ENCODE data around the gene ACOX1. TPM values are rescaled to one million over a fixed set of nuclear protein-coding genes. Genes with fewer than 3 reads are reported as not detected.
"Not testable (repeated sequence)": the region's sequence is repeated elsewhere in the genome, so short reads cannot be mapped to it uniquely, and the experiment has no call there.

ACOX1 gene
- total RNA-seq, 1 experiment from 2014 or later, result 50.2 TPM

- DNase-seq (ENCODE audit: low read depth, low spot score); CTCF ChIA-PET; H3K9ac ChIP-seq (ENCODE audit: low read length); H3K9me3 ChIP-seq (ENCODE audit: control insufficient read depth in 1 of 2, insufficient read depth in 1 of 2, low read depth in 1 of 2, low read length in 2 of 2); ATAC-seq; intact Hi-C loops (cut with micrococcal nuclease); H3K27me3 ChIP-seq (ENCODE audit: insufficient read depth, low read length); BruUV-seq (replicated peaks); H3K36me3 ChIP-seq (ENCODE audit: control insufficient read depth in 1 of 2, insufficient read depth in 2 of 2, low read length in 2 of 2); H4K20me1 ChIP-seq (ENCODE audit: insufficient read depth); H3K4me3 ChIP-seq (replicated peaks in 1 of 2; ENCODE audit: low read depth in 1 of 2, low read length in 2 of 2); POLR2A ChIA-PET; H3K27ac ChIP-seq (ENCODE audit: low read depth, low read length); H3K4me2 ChIP-seq (ENCODE audit: low read length); RAD21 ChIA-PET (ENCODE audit: low non-redundant PET in 1 of 2, low total read pairs in 2 of 2, uncharacterized antibody in 2 of 2, unreplicated experiment in 2 of 2); H2AFZ ChIP-seq (ENCODE audit: low read depth, low read length, poor library complexity, severe bottlenecking); H3K9me2 ChIP-seq (ENCODE audit: insufficient read depth): not testable (repeated sequence)
- Histone ChIP-seq H3K4me1 (ENCODE audit: control insufficient read depth in 1 of 2, insufficient read depth in 2 of 2, low read length in 2 of 2) (peaks cover 4 to 10% of the 10 kb centered on the region in 2 experiments; a peak in 2 of 4 replicates), H3K79me2 (ENCODE audit: insufficient read depth, low read length) (peaks cover 21% of the 10 kb centered on the region; the same call in 1 of the 2 replicates)
These were observed 3.8 kb downstream of the ACOX1 start for GRCh38 chr17:75975187-75975586.

- H3K36me3 ChIP-seq (ENCODE audit: control insufficient read depth in 1 of 2, insufficient read depth in 2 of 2, low read length in 2 of 2), result peaks cover 0 to 2% of the 10 kb centered on the region in 2 experiments; a peak in 2 of 4 replicates
- ATAC-seq, result no peak
- TF ChIP-seq ATF3 (IDR thresholded peaks at IDR 0.05) (no peak), ELF1 (IDR thresholded peaks at IDR 0.05; ENCODE audit: borderline replicate concordance, low read depth) (no peak), EGR1 (IDR thresholded peaks at IDR 0.05; ENCODE audit: low read depth) (no peak), EZH2phosphoT487 (IDR thresholded peaks at IDR 0.05; ENCODE audit: borderline replicate concordance) (no peak), REST (IDR thresholded peaks at IDR 0.05; ENCODE audit: low read depth) (no peak), ZBTB33 (IDR thresholded peaks at IDR 0.05; ENCODE audit: extremely low read depth, insufficient replicate concordance, low read length) (no peak), TCF7L2 (IDR thresholded peaks at IDR 0.05; ENCODE audit: borderline replicate concordance, extremely low read depth, insufficient read depth, insufficient read length) (no peak), ZNF274 (IDR thresholded peaks at IDR 0.05; ENCODE audit: low read depth, low read length) (no peak), FOSL1 (IDR thresholded peaks at IDR 0.05; ENCODE audit: low read depth) (no peak), EZH2 (IDR thresholded peaks at IDR 0.05) (no peak), POLR2A (IDR thresholded peaks at IDR 0.05; ENCODE audit: borderline replicate concordance, extremely low read depth, insufficient read depth, insufficient read length) (no peak), SRF (IDR thresholded peaks at IDR 0.05; ENCODE audit: low read depth) (no peak), ZFX (IDR thresholded peaks at IDR 0.05) (no peak), YY1 (IDR thresholded peaks at IDR 0.05; ENCODE audit: extremely low read depth, insufficient replicate concordance, low read depth, low read length) (no peak)
These were observed 8.3 kb downstream of the ACOX1 start for GRCh38 chr17:75970626-75971025.

More at GRCh38 chr17:75970626-75971025, 8.3 kb downstream of the ACOX1 start:
- Histone ChIP-seq H3K79me2 (ENCODE audit: insufficient read depth, low read length) (0 out of 2 replicates have a peak, but pooled peaks cover 5% of the 10 kb centered on the region), H3K4me1 (ENCODE audit: control insufficient read depth in 1 of 2, insufficient read depth in 2 of 2, low read length in 2 of 2) (no peaks in the 10 kb centered on the region), H3K4me3 (replicated peaks in 1 of 2; ENCODE audit: low read depth in 1 of 2, low read length in 2 of 2) (no peak overlapping the region), H3K27me3 (ENCODE audit: insufficient read depth, low read length) (no peaks in the 10 kb centered on the region), H3K4me2 (ENCODE audit: low read length) (no peak overlapping the region), H3K9ac (ENCODE audit: low read length) (no peak overlapping the region), H4K20me1 (ENCODE audit: insufficient read depth) (no peaks in the 10 kb centered on the region), H3K27ac (ENCODE audit: low read depth, low read length) (no peak overlapping the region), H2AFZ (ENCODE audit: low read depth, low read length, poor library complexity, severe bottlenecking) (no peak overlapping the region), H3K9me3 (ENCODE audit: control insufficient read depth in 1 of 2, insufficient read depth in 1 of 2, low read depth in 1 of 2, low read length in 2 of 2) (no peaks in the 10 kb centered on the region), H3K9me2 (ENCODE audit: insufficient read depth) (no peaks in the 10 kb centered on the region)
- POLR2A ChIA-PET, result interaction anchor here (0.8 kb wide), 1 partner anchor 9 kb away, joined by 6 read pairs; no protein-coding TSS in a partner anchor
- CTCF ChIA-PET, result no interaction called here
- RAD21 ChIA-PET (ENCODE audit: low non-redundant PET in 1 of 2, low total read pairs in 2 of 2, uncharacterized antibody in 2 of 2, unreplicated experiment in 2 of 2), result no interaction called here
- DNase-seq (ENCODE audit: low read depth, low spot score), result no peak
- intact Hi-C loops (cut with micrococcal nuclease), result no loop called here
- no TSS peak for BruUV-seq (replicated peaks)

All from HCT116 (cell line).